GM18951 (cell line): Measurements from ENCODE around the gene DENND2A.
"Not testable (repeated sequence)": the region's sequence is repeated elsewhere in the genome, so short reads cannot be mapped to it uniquely, and the experiment has no call there.

Experiments
- POLR2A ChIP-seq: IDR thresholded peaks from 4 replicates; pipeline ENCODE4 v1.6.1; 2011; ENCODE audit warnings: mild to moderate bottlenecking; ENCODE audit not compliant: insufficient read length, insufficient read depth; ENCODE audit errors: extremely low read depth
- in situ Hi-C: fragments of 300-500 bp; cut with MboI; formaldehyde crosslinking; loops from one replicate; pipeline ENCODE4 v1.12.0; 2022; ENCODE audit warnings: low sequenced_read_pairs, mixed read lengths, inconsistent platforms; ENCODE audit not compliant: unreplicated experiment

The DENND2A gene

GRCh38 chr7:140540136-140540777 is 100.4 kb downstream of the DENND2A start:
- in situ Hi-C loops, result no loop called here
- TF ChIP-seq POLR2A, result no peak

- no peak for TF ChIP-seq POLR2A
- in situ Hi-C loops, result no loop called here
Observed at GRCh38 chr7:140539461-140539860, 101.2 kb downstream of the DENND2A start.

GRCh38 chr7:140537750-140538482 is 102.7 kb downstream of the DENND2A start:
- in situ Hi-C loops, result no loop called here
- TF ChIP-seq POLR2A, result no peak

GRCh38 chr7:140534743-140535142 is 105.9 kb downstream of the DENND2A start:
- TF ChIP-seq POLR2A, result no peak
- in situ Hi-C loops, result no loop called here

GRCh38 chr7:140533394-140533872 is 107.2 kb downstream of the DENND2A start:
- in situ Hi-C loops, result no loop called here
- TF ChIP-seq POLR2A, result no peak

GRCh38 chr7:140529428-140529827 is 111.2 kb downstream of the DENND2A start:
- in situ Hi-C loops, result not testable (repeated sequence)

- TF ChIP-seq POLR2A, result no peak
Observed at GRCh38 chr7:140526787-140527664, 113.6 kb downstream of the DENND2A start.

GRCh38 chr7:140526214-140526613 is 114.4 kb downstream of the DENND2A start:
- TF ChIP-seq POLR2A, result no peak
- in situ Hi-C loops, result no loop called here

More at GRCh38 chr7:140526787-140527664, 113.6 kb downstream of the DENND2A start:
- in situ Hi-C loops, result no loop called here

- in situ Hi-C loops, result no loop called here
- TF ChIP-seq POLR2A, result no peak
Observed at GRCh38 chr7:140525743-140526142, 114.9 kb downstream of the DENND2A start.

GRCh38 chr7:140521421-140521820 is 119.2 kb downstream of the DENND2A start:
- in situ Hi-C loops, result loop anchor here (25.0 kb wide), 1 partner anchor 491 kb away; the partner anchor contains the start of gene MRPS33
- no peak for TF ChIP-seq POLR2A

- in situ Hi-C loops, result loop anchor here (5.0 to 25.0 kb wide), 2 partner anchors 128 to 493 kb away; partner anchors contain the start of gene MRPS33
- no peak for TF ChIP-seq POLR2A
Observed at GRCh38 chr7:140519007-140519399, 121.6 kb downstream of the DENND2A start.

GRCh38 chr7:140518370-140519006 is 122.1 kb downstream of the DENND2A start:
- TF ChIP-seq POLR2A, result no peak
- in situ Hi-C loops, result loop anchor here (5.0 to 25.0 kb wide), 2 partner anchors 129 to 494 kb away; partner anchors contain the start of gene MRPS33

GRCh38 chr7:140517546-140518369 is 122.9 kb downstream of the DENND2A start:
- no peak for TF ChIP-seq POLR2A
- in situ Hi-C loops, result loop anchor here (5.0 to 25.0 kb wide), 2 partner anchors 130 to 495 kb away; partner anchors contain the start of gene MRPS33
